GM21390 (cell line): ENCODE results near the gene PPP6R3.
"Not testable (repeated sequence)": the region's sequence is repeated elsewhere in the genome, so short reads cannot be mapped to it uniquely, and the experiment has no call there.

ENCODE experiments used
- ATAC-seq: cut with Tn5 transposase; IDR thresholded peaks from one replicate; pipeline ENCODE4 v1.9.1; 2021; ENCODE audit not compliant: unreplicated experiment

PPP6R3 gene

GRCh38 chr11:68524213-68524612 is 63.7 kb downstream of the PPP6R3 start:
- no peak for ATAC-seq

- ATAC-seq: no peak
These were observed 64.1 kb downstream of the PPP6R3 start for GRCh38 chr11:68524681-68525080.

- no peak for ATAC-seq
These were observed 64.8 kb downstream of the PPP6R3 start for GRCh38 chr11:68525336-68525735.

- ATAC-seq: no peak
These were observed 65.4 kb downstream of the PPP6R3 start for GRCh38 chr11:68525930-68526329.

GRCh38 chr11:68527585-68527984 is 67.0 kb downstream of the PPP6R3 start:
- ATAC-seq: no peak

- no peak for ATAC-seq
These were observed 68.1 kb downstream of the PPP6R3 start for GRCh38 chr11:68528630-68529029.

GRCh38 chr11:68531129-68531693 is 70.7 kb downstream of the PPP6R3 start:
- ATAC-seq: no peak

GRCh38 chr11:68532727-68533369 is 72.3 kb downstream of the PPP6R3 start:
- no peak for ATAC-seq

- no peak for ATAC-seq
These were observed 73.4 kb downstream of the PPP6R3 start for GRCh38 chr11:68533945-68534344.

- no peak for ATAC-seq
These were observed 74.5 kb downstream of the PPP6R3 start for GRCh38 chr11:68535098-68535497.

GRCh38 chr11:68536706-68537105 is 76.2 kb downstream of the PPP6R3 start:
- ATAC-seq: no peak

- ATAC-seq: no peak
These were observed 77.5 kb downstream of the PPP6R3 start for GRCh38 chr11:68538025-68538424.

- no peak for ATAC-seq
These were observed 78.8 kb downstream of the PPP6R3 start for GRCh38 chr11:68539395-68539794.

GRCh38 chr11:68540504-68540903 is 80.0 kb downstream of the PPP6R3 start:
- not testable (repeated sequence) for ATAC-seq

- no peak for ATAC-seq
These were observed 80.6 kb downstream of the PPP6R3 start for GRCh38 chr11:68541116-68541515.

GRCh38 chr11:68541991-68542390 is 81.4 kb downstream of the PPP6R3 start:
- ATAC-seq: no peak

- no peak for ATAC-seq
These were observed 82.1 kb downstream of the PPP6R3 start for GRCh38 chr11:68542617-68543016.

- ATAC-seq: no peak
These were observed 83.0 kb downstream of the PPP6R3 start for GRCh38 chr11:68543594-68543993.

- no peak for ATAC-seq
These were observed 84.8 kb downstream of the PPP6R3 start for GRCh38 chr11:68545347-68545746.

GRCh38 chr11:68545796-68546195 is 85.2 kb downstream of the PPP6R3 start:
- no peak for ATAC-seq

GRCh38 chr11:68546555-68546954 is 86.0 kb downstream of the PPP6R3 start:
- no peak for ATAC-seq

GRCh38 chr11:68549789-68550484 is 89.4 kb downstream of the PPP6R3 start:
- ATAC-seq: no peak

- ATAC-seq: no peak
These were observed 89.9 kb downstream of the PPP6R3 start for GRCh38 chr11:68550485-68550817.
